ENCODE data around the gene TSPAN14. TPM values are rescaled to one million over a fixed set of nuclear protein-coding genes. Genes with fewer than 3 reads are reported as not detected.

TSPAN14 gene
- total and polyA plus RNA-seq, 2 of the 13 experiments (the other 11 are each of a cell fraction or from before 2014, with no cell fraction given), result 24.1 to 80.6 TPM

- no peak for TF ChIP-seq ETS1 (CRISPR knock-in tag; IDR thresholded peaks at IDR 0.05)
- 0 out of 2 replicates have a peak, but pooled peaks have one; percentile 5 for TF ChIP-seq DMTF1 (CRISPR knock-in tag; IDR thresholded peaks at IDR 0.05)
- TF ChIP-seq USF2 (IDR thresholded peaks at IDR 0.05; ENCODE audit: low read depth, low read length), result peak; percentile 65
- TF ChIP-seq USF2 (CRISPR knock-in tag; IDR thresholded peaks at IDR 0.05; ENCODE audit: borderline replicate concordance), result peak; percentile 85; the same call in 1 of the 2 replicates
- TF ChIP-seq HNRNPK (IDR thresholded peaks at IDR 0.05; ENCODE audit: low read depth, low read length, poor library complexity, severe bottlenecking), result peak; percentile 64
- TF ChIP-seq ZNF816 (CRISPR knock-in tag; IDR thresholded peaks at IDR 0.05; ENCODE audit: borderline replicate concordance), result peak; percentile 68; the same call in 1 of the 2 replicates
- no peak for TF ChIP-seq GTF3A (CRISPR knock-in tag; conservative IDR thresholded peaks at IDR 0.05)
- no peak for TF ChIP-seq SIN3B (IDR thresholded peaks at IDR 0.05; ENCODE audit: low read length)
- peak; percentile 92 for TF ChIP-seq KLF6 (CRISPR knock-in tag; IDR thresholded peaks at IDR 0.05)
- no peak; the same call in 1 of the 2 replicates for TF ChIP-seq NCOA2 (CRISPR knock-in tag; IDR thresholded peaks at IDR 0.05)
- TF ChIP-seq PLSCR1 (CRISPR knock-in tag; IDR thresholded peaks at IDR 0.05; ENCODE audit: borderline replicate concordance), result no peak
- no peak for TF ChIP-seq ZBTB33 (CRISPR knock-in tag; IDR thresholded peaks at IDR 0.05)
- TF ChIP-seq BRF2 (CRISPR knock-in tag; IDR thresholded peaks at IDR 0.05), result no peak
- TF ChIP-seq FOXJ3 (CRISPR knock-in tag; IDR thresholded peaks at IDR 0.05; ENCODE audit: borderline replicate concordance), result no peak
- TF ChIP-seq CREBL2 (CRISPR knock-in tag; IDR thresholded peaks at IDR 0.05; ENCODE audit: borderline replicate concordance), result peak; percentile 66; the same call in 1 of the 2 replicates
- no peak for TF ChIP-seq GATAD2A (CRISPR knock-in tag; IDR thresholded peaks at IDR 0.05)
These were observed 45.6 kb upstream of the TSPAN14 start, which contains the start of gene PRXL2A (continued) for GRCh38 chr10:80408242-80409101.
